ENCODE data around the gene ME3.

The ME3 gene

DNA sequence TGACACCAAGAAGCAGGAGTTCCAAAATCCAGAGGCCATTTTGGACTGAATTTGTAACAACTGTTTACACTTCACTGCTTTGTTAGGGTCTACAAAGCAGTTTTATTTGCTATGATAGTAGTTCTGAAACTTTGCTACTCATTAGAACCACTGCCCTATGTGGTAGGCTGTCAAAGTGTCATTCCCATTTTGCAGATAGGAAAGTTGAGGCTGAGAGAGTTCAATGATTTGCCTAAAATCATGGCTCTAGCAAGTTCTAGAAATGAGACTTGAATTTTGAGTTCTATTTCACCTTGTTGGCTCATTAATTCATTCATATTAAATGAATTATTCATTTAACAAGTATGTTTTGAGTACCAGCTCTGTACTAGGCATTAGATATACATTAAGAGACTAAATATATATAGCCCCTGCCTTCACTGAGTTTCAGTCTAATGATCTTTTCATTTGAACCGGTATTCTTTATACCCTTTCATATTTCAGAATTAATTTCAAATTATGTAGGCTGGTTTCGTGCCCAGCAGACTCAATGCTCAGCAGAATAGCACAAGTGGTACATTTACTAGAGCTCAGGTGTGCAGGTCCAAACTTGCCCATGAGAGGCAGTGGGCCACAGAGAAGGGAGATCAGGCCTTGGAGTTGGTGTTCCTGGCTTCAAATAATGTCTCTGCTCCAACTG lies 93.5 kb downstream of the ME3 start:
- H3K27me3 Mint-ChIP-seq (ENCODE audit: low read depth, poor library complexity) = peaks cover 8% of the 10 kb centered on the region
- H3K27ac Mint-ChIP-seq = no peak overlapping the region
- no peaks in the 10 kb centered on the region for H3K9me3 Mint-ChIP-seq
- peaks cover 31% of the 10 kb centered on the region for H3K4me1 Mint-ChIP-seq
- H3K36me3 Mint-ChIP-seq (ENCODE audit: low read depth) = no peaks in the 10 kb centered on the region
- TF ChIP-seq, protein P1, sequence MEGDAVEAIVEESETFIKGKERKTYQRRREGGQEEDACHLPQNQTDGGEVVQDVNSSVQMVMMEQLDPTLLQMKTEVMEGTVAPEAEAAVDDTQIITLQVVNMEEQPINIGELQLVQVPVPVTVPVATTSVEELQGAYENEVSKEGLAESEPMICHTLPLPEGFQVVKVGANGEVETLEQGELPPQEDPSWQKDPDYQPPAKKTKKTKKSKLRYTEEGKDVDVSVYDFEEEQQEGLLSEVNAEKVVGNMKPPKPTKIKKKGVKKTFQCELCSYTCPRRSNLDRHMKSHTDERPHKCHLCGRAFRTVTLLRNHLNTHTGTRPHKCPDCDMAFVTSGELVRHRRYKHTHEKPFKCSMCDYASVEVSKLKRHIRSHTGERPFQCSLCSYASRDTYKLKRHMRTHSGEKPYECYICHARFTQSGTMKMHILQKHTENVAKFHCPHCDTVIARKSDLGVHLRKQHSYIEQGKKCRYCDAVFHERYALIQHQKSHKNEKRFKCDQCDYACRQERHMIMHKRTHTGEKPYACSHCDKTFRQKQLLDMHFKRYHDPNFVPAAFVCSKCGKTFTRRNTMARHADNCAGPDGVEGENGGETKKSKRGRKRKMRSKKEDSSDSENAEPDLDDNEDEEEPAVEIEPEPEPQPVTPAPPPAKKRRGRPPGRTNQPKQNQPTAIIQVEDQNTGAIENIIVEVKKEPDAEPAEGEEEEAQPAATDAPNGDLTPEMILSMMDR (IDR thresholded peaks at IDR 0.05) = no peak
- no peak for DNase-seq
- H3K4me3 Mint-ChIP-seq = no peak overlapping the region

DNA sequence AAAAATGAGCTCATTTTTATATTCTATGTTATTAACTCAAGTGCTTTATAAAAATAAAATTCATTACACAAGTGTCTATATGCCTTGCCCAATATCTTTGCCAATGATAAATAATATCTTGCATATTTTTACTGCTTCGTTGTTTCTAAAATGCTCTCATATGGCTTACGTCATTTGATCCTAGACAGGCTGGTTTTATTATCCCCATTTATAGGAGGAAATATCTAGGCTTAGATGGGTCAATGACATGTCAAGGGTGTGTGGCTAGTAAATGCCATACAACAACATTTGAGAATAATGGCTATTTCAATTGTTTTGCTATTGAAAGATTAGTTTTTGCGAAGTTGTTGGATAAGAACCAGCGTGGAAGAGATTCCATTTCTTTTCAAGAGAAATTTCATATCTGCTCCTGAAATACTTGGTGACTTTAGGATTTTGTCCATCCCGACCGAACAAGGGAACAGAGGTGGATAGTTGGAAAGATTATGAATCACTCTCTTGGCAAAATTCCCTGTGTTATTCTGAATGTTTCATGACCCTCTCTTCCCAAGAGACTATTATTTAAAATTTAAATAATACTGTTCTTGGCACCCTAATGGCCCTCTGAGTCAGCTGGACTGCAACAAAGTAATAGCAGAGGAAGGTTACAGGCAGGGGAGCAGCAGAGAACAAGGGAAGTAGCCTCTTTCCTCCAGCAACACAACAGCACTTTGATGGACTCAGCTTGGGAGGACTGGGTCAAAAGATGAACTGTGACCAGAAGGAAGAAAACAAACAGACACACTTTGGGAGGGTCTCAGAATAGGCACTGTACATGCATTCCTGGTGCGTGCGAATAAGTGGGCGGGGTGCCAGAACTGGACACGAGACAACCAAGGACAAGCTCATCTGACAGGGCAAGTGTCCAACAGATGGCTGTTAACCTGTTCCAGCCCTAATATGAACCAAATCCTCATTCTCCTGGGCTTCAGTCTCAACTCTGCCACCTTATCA lies 94.5 kb downstream of the ME3 start:
- TF ChIP-seq, protein P1 (IDR thresholded peaks at IDR 0.05) = no peak
- H3K36me3 Mint-ChIP-seq (ENCODE audit: low read depth) = no peaks in the 10 kb centered on the region
- H3K4me1 Mint-ChIP-seq = peaks cover 35% of the 10 kb centered on the region
- DNase-seq = no peak
- no peaks in the 10 kb centered on the region for H3K9me3 Mint-ChIP-seq
- H3K4me3 Mint-ChIP-seq = no peak overlapping the region
- H3K27me3 Mint-ChIP-seq (ENCODE audit: low read depth, poor library complexity) = peaks cover 8% of the 10 kb centered on the region
- no peak overlapping the region for H3K27ac Mint-ChIP-seq

DNA sequence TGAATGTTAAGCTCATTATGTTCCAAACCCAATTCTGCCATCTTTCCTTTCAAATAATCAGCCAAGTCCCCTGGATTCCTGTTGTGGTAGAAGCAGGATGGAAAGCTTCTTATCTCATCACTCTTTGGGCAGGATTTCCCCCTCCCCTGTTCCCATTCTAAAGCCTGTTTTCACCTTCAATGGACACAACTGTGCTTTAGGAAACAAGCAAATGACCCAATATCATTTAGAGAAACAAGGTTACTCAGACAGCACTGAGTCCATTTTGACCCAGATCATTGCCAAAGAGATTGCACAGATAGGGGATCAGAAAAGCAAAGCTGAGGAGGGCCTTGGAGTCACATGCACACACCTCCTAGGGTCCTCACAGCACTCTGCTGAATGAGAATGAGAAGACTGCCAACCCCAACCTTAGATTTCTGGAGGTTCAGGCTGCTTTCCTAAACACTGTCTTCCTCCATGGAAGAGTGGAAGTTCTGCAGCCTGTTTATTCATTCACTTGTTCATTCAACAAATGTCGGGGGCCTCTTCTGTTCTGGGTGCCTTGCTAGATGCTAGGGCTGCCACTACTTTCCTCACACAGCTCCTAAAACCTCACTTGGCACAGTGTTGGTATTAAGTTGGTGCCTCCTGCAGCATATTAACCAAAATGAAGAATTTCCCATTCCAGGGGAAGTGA lies 95.3 kb downstream of the ME3 start:
- TF ChIP-seq, protein P1 (IDR thresholded peaks at IDR 0.05) = no peak
- no peaks in the 10 kb centered on the region for H3K9me3 Mint-ChIP-seq
- peaks cover 30% of the 10 kb centered on the region for H3K4me1 Mint-ChIP-seq
- peaks cover 8% of the 10 kb centered on the region for H3K27me3 Mint-ChIP-seq (ENCODE audit: low read depth, poor library complexity)
- no peak overlapping the region for H3K27ac Mint-ChIP-seq
- no peaks in the 10 kb centered on the region for H3K36me3 Mint-ChIP-seq (ENCODE audit: low read depth)
- DNase-seq = no peak
- no peak overlapping the region for H3K4me3 Mint-ChIP-seq

DNA sequence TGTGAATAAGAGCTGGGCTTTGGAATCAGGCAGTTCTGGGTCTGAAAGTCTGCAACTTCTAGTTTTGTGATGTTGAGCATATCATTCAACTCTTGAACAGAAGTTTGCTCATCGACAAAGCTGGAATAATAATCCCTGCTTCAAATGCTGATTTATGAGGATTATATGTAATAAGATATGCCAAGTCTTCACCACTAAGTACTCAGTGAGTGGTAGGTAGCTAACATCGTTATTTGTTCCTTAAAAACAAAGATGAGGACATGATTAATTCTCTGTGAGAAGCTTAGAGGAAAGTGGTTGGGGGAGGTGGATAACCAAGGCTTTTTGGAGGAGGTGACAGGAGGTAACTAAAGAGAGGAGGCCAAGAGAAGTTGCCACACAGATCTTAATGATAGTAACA lies 96.5 kb downstream of the ME3 start:
- Mint-ChIP-seq H3K36me3 (ENCODE audit: low read depth) (no peaks in the 10 kb centered on the region), H3K27me3 (ENCODE audit: low read depth, poor library complexity) (peaks cover 8% of the 10 kb centered on the region), H3K4me3 (no peak overlapping the region), H3K27ac (no peak overlapping the region), H3K4me1 (peaks cover 36% of the 10 kb centered on the region), H3K9me3 (no peaks in the 10 kb centered on the region)
- TF ChIP-seq, protein P1 (IDR thresholded peaks at IDR 0.05) = no peak
- DNase-seq = no peak

DNA sequence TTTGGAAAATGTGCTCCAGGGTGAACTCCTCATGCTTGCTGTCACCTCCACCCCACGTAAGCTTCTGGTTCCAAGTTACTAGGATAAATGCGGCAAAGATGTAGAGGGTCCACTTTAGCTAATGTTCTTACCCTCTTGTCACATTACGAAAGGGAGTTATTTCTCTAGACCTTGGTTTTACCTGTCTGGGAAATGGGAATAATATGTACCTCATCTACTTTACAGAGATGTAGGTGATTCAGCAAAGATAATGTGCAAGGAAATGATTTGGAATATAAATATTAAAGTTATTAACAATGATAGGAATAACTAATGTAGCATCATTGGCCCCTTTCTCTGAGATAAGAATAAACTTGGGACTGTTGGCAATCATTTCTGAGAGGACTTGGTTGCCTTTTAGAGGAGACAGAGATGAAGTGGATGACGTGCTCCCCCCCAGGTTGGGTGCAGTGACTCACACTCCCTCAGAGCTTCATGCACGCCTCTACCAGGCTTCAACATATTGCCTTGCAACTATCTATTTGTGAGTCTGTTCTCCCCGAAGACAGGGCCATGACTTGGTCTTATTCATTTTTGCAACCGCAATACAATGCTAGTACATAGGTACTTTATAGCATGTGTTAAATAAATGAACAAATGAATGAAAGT lies 97.1 kb downstream of the ME3 start:
- Mint-ChIP-seq H3K27ac (no peak overlapping the region), H3K27me3 (ENCODE audit: low read depth, poor library complexity) (peaks cover 12% of the 10 kb centered on the region), H3K4me3 (no peak overlapping the region), H3K4me1 (peaks cover 36% of the 10 kb centered on the region), H3K36me3 (ENCODE audit: low read depth) (no peaks in the 10 kb centered on the region), H3K9me3 (no peaks in the 10 kb centered on the region)
- TF ChIP-seq, protein P1 (IDR thresholded peaks at IDR 0.05) = no peak
- DNase-seq = no peak
